GM12865 (cell line): ENCODE results near the gene BHLHE40.

Source experiments
- DNase-seq: peaks from one replicate; pipeline ENCODE4 v3.0.0; 2010; ENCODE audit warnings: low read depth
- H3K4me3 ChIP-seq: 2 replicates; pipeline ENCODE4 v1.5.1; 2011; ENCODE audit warnings: mild to moderate bottlenecking, low read depth, low read length, control low read depth
- CTCF ChIP-seq: IDR thresholded peaks from 2 replicates; pipeline ENCODE4 v1.5.1; 2011; ENCODE audit warnings: low read length, control low read depth, low read depth, inconsistent platforms; ENCODE audit not compliant: insufficient read depth; ENCODE audit errors: missing control alignments

The BHLHE40 gene

GRCh38 chr3:4983739-4984510, 4.7 kb downstream of the BHLHE40 start:
- peak overlapping the region; percentile 82 for H3K4me3 ChIP-seq
- peak; percentile 95 for DNase-seq
- no peak for TF ChIP-seq CTCF

- no peak for DNase-seq
- no peak for TF ChIP-seq CTCF
- peak overlapping the region; percentile 82 for H3K4me3 ChIP-seq
These were observed 5.3 kb downstream of the BHLHE40 start for GRCh38 chr3:4984511-4984864.

GRCh38 chr3:4985330-4986174, 6.3 kb downstream of the BHLHE40 start:
- DNase-seq, result no peak
- no peak for TF ChIP-seq CTCF
- peak overlapping the region; percentile 82 for H3K4me3 ChIP-seq

GRCh38 chr3:4986175-4986781, 7.0 kb downstream of the BHLHE40 start:
- TF ChIP-seq CTCF, result no peak
- DNase-seq, result peak; percentile 64
- peak overlapping the region; percentile 66 for H3K4me3 ChIP-seq

- peak overlapping the region; percentile 66 for H3K4me3 ChIP-seq
- TF ChIP-seq CTCF, result no peak
- DNase-seq, result peak; percentile 89
These were observed 7.7 kb downstream of the BHLHE40 start for GRCh38 chr3:4986782-4987537.

DNA sequence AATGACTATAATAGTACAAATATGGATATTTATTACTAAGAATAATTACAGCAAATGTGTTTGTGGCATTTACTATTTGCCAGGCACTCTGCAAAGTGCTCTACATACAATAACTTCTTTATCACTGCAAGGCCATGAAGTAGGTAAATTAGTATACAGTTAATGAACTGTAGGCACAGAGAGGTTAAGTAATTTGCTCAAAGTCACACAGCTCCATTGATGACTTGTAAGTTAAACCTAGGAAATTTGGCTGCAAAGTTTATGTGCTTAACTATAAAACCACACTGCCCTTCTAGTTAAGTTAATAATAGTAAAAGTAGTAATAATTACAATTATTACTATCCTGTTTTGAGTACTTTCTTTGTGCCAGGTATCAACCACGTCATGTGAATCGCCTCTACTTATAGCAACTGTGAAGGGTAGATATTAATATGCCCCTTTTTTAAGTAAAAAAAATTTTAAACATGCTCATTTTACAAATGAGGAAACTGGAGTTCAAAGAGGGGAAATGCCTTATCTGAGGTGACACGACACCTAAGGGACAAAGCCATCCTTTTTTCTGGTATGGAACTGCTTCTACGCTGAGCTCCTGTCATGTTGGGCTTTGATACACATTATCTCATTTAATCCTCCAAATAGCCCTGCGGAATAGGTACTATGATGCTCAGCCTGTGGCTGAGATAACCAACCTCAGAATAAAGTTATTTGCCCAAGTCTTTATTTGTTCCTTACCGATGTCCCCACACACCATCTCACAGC, 8.5 kb downstream of the BHLHE40 start:
- peak overlapping the region; percentile 66 for H3K4me3 ChIP-seq
- DNase-seq, result no peak
- TF ChIP-seq CTCF, result no peak
